GM19025 (cell line): Measurements from ENCODE around the gene VSTM4.

ENCODE experiments used
- ATAC-seq: cut with Tn5 transposase; IDR thresholded peaks from one replicate; pipeline ENCODE4 v1.9.1; 2021; ENCODE audit warnings: mild to moderate bottlenecking, low read depth, moderate library complexity; ENCODE audit not compliant: unreplicated experiment

VSTM4 gene

GRCh38 chr10:49052069-49052468 is 63.3 kb downstream of the VSTM4 start:
- ATAC-seq, result no peak

- no peak for ATAC-seq
These were observed 64.4 kb downstream of the VSTM4 start for GRCh38 chr10:49050906-49051305.

- no peak for ATAC-seq
These were observed 65.0 kb downstream of the VSTM4 start for GRCh38 chr10:49050366-49050765.

GRCh38 chr10:49049660-49050059 is 65.7 kb downstream of the VSTM4 start:
- no peak for ATAC-seq

- ATAC-seq, result no peak
These were observed 68.1 kb downstream of the VSTM4 start for GRCh38 chr10:49047128-49047639.

GRCh38 chr10:49044293-49045193 is 70.8 kb downstream of the VSTM4 start:
- ATAC-seq, result no peak

- ATAC-seq, result no peak
These were observed 74.7 kb downstream of the VSTM4 start for GRCh38 chr10:49040601-49041000.

GRCh38 chr10:49039409-49039808 is 75.9 kb downstream of the VSTM4 start:
- ATAC-seq, result no peak

GRCh38 chr10:49038711-49039110 is 76.6 kb downstream of the VSTM4 start:
- no peak for ATAC-seq

- ATAC-seq, result no peak
These were observed 78.1 kb downstream of the VSTM4 start for GRCh38 chr10:49037187-49037586.

GRCh38 chr10:49036638-49037037 is 78.7 kb downstream of the VSTM4 start:
- ATAC-seq, result no peak

- ATAC-seq, result no peak
These were observed 79.4 kb downstream of the VSTM4 start for GRCh38 chr10:49035920-49036319.

- no peak for ATAC-seq
These were observed 80.4 kb downstream of the VSTM4 start for GRCh38 chr10:49034925-49035324.

GRCh38 chr10:49033939-49034338 is 81.4 kb downstream of the VSTM4 start:
- ATAC-seq, result no peak

- ATAC-seq, result no peak
These were observed 85.7 kb downstream of the VSTM4 start for GRCh38 chr10:49029666-49030065.

GRCh38 chr10:49028639-49029038 is 86.7 kb downstream of the VSTM4 start:
- no peak for ATAC-seq

- no peak for ATAC-seq
These were observed 89.9 kb downstream of the VSTM4 start for GRCh38 chr10:49025347-49025983.

- ATAC-seq, result no peak
These were observed 90.8 kb downstream of the VSTM4 start for GRCh38 chr10:49024484-49024883.

- ATAC-seq, result no peak
These were observed 91.6 kb downstream of the VSTM4 start for GRCh38 chr10:49023752-49024151.

GRCh38 chr10:49023071-49023470 is 92.3 kb downstream of the VSTM4 start:
- no peak for ATAC-seq

GRCh38 chr10:49021685-49022084 is 93.6 kb downstream of the VSTM4 start:
- no peak for ATAC-seq

- ATAC-seq, result no peak
These were observed 99.6 kb downstream of the VSTM4 start for GRCh38 chr10:49015700-49016099.
